Hindlimb muscle (tissue), 1 donor: ENCODE measurements around the gene THOC5. TPM values are rescaled to one million over a fixed set of nuclear protein-coding genes. Genes with fewer than 3 reads are reported as not detected.

Source experiments
- DNase-seq: peaks from one replicate; pipeline ENCODE4 v3.0.0-alpha.2; 2013
- polyA plus RNA-seq: library from polyadenylated mRNA; unstranded; fragments of 120-200 nt; gene quantifications from one replicate; pipeline ENCODE4 v1.2.1, GENCODE V29; 2013; ENCODE audit not compliant: insufficient read length

Gene THOC5
- polyA plus RNA-seq, 1 donor = 28.4 TPM

DNA sequence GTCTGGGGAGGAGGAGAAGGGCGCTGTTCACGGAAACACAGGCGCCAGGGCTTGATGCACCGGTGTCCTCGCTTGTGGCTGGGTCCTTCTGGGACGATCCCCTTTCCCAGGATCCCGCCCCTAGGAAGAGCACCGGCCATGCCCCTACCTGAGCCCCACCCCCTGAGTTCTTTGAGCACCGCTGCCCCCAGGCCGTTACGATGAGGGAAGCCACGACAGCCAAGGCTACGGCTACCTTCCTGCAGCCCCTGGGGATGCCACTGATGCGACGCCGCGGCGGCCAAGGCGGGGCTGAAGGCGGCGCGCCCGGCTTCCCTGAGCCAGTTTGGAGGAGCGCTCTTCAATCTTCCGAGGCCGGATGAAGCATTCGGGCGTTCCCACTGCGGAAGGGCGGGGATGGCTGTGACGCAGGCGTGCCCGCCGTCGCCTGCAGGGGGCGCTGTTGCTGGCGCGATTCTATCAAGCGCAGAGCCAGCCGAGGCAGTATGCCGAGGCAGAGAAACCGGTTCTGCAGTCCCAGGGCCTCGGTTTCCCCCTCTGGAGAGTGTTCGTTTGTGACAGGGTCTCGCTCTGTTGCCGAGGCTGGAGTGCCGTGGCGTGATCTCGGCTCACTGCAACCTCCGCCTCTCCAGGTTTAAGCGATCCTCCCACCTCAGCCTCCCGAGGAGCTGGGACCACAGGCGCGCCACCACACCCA is 83.2 kb downstream of the THOC5 start:
- DNase-seq = peak; percentile 62

DNA sequence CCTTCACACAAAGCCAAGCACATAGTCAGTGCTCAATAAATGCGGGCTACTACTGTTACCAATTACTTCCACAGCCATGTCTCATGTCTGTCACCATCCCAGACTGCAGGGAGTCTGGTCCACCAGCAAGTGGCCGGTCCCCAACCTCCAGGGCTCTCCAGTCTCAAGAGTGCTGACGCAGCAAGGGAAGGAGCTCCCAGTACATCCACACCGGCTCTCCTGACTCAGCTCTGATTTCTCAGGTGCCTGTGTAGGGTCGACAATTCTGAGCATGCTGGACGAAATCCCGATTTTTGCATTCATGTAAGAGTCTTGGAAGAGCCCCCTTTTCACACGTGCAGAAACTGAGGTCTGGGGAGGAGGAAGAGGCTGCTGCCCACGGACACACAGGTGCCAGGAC is 83.8 kb downstream of the THOC5 start:
- no peak for DNase-seq

DNA sequence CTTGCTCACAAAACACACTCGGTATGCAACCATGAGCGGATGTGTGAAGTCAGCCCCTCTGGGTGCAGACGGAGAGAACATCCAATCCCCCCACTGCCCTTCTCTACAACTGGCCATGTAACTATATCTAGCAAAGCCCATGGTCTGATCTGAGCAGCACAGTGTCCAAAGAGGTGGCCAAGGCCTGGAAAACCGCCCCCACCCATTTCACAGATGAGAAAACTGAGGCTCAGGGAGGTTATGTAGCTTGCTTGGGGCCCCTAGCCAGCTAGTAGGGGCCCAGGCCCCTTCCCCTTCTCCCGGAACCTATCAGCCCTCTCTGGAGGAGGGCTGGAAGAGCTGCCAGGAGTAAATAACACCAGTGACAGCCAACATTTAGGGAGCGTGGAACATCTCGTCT is 89.0 kb downstream of the THOC5 start:
- DNase-seq = no peak

DNA sequence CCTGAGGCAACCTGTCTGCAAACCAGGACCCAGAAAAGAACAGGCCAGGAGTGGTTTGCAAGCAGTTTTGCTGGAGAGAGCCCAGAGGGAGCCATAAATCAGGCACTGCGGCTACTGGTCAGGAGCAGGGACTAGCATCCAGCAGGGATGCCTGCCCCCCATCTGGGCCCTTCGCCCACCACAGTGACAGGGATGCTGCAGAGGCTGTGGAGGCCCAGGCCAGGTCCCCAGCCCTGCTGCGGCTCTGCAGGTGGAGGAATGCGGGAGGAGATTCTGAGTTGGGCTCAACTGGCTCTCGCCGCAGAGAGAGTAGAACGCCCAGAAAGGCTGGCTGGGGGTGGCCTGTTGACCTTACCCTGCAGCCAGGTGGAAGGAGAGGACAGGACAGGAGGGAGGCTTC is 89.9 kb downstream of the THOC5 start:
- no peak for DNase-seq

DNA sequence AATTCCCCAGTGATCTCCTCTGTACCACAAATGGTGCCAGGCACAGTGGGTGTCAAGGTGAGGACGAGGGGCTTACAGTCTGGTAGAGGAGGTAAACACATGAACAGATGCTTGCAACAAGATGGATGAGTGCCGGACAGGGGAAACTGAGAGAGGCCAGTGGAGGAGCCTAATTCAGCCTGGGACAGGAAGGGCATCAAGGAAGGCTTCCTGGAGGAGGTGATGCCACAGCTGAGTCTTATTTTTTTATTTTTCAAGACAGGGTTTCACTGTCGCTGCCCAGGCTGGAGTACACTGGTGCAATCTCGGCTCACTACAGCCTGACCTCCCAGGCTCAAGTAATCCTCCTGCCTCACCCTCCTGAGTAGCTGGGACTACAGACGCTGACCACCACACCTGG is 92.3 kb downstream of the THOC5 start:
- no peak for DNase-seq

DNA sequence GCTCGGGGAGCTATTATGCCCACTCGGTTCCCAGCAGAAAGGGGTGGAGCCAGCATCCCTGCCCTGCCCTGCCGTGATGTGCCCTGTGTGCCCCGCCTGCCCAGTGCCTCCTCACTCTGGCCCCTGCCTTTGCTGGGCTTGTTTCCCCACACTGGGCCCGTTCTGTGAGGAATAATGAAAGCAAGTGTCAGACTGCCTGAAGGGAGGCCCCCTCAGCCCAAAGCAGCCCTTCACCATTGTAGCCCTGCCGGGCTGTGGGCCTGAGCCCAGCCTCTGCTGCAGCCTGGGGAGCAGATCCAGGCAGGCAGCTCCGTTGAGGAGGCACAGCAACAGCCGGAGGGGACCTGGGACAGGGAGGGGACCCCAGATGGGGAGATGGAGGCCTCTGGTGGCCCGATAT is 93.8 kb downstream of the THOC5 start:
- no peak for DNase-seq

DNA sequence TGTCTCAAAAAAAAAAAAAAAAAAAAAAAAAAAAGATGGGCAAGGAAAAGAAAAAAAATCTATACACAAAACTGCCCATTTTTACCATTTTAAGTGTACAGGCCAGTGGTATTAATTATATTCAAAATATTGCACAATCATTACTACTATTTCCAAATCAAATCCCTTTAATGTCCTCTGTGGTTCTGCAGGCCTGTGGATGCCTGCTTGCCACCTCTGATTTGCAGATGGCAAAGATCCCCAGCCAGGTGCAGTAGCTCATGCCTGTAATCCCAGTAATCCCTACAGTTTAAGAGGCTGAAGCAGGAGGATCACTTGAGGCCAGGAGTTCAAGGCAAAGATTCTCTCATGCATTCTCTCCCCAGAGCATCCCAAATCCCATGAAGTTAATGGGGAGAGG is 95.0 kb downstream of the THOC5 start:
- DNase-seq = no peak

DNA sequence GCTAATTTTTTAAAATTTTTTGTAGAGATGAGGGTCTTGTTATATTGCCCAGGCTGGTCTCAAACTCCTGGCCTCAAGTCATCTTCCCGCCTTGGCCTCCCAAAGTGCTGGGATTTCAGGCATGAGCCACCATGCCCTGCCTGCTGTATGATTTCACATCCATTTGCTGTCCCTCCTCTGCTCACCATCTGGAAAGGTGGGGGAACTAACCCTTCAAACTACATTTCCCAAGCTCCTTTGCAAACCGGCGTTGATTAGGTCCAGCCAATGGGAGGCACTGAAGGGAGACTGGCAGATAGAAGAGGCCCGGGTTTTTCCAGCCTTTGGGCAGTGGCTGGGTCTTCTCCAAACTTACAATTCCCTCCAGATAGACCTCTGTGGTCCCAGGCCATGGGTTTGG is 95.8 kb downstream of the THOC5 start:
- no peak for DNase-seq

DNA sequence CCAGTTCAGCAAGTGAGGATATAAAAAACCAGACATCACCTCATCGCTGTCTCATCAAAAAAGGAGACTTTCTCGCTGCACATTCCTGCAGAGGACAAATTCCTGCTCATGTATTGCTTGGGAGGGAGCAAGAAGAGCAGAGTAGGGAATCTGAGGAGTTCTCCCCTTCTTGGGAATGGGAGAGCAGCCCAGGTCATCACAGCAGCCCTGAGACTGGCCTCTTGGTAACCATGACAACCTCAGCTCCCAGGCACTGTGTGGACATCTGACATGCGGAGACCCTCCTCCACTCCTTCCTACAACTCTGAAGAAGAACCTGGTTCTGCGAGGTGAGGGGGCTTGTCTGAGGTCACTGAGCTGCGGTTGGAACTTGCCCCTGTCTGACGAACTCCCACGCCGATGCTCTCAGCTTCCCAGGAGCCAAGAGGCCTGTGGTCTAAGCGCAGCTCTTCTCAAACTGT is 97.3 kb downstream of the THOC5 start:
- DNase-seq = no peak

Other genes starting within 250 kb of the THOC5 start
- gene GAS2L1, start 247.1 kb downstream of the THOC5 start, polyA plus RNA-seq = 12.9 TPM
- 1.7 TPM for gene RASL10A, start 238.1 kb downstream of the THOC5 start, polyA plus RNA-seq
- gene AP1B1, start 165.2 kb downstream of the THOC5 start, polyA plus RNA-seq = 30.0 TPM
- gene RFPL1, start 115.2 kb downstream of the THOC5 start, polyA plus RNA-seq = not detected
- gene NEFH, start 73.5 kb downstream of the THOC5 start, polyA plus RNA-seq = 1.9 TPM
- 29.8 TPM for gene NIPSNAP1, start 27.4 kb upstream of the THOC5 start, polyA plus RNA-seq
- gene NF2, start 49.9 kb upstream of the THOC5 start, polyA plus RNA-seq = 21.0 TPM
- gene CABP7, start 166.2 kb upstream of the THOC5 start, polyA plus RNA-seq = 0.19 TPM
- 18.7 TPM for gene ZMAT5, start 213.2 kb upstream of the THOC5 start, polyA plus RNA-seq
- gene UQCR10, start 213.6 kb upstream of the THOC5 start, polyA plus RNA-seq = 116 TPM